HG03025 (cell line): ENCODE measurements around the gene SUN1.
"Not testable (repeated sequence)": the region's sequence is repeated elsewhere in the genome, so short reads cannot be mapped to it uniquely, and the experiment has no call there.

Experiments used
- ATAC-seq: cut with Tn5 transposase; IDR thresholded peaks from one replicate; pipeline ENCODE4 v1.9.1; 2021; ENCODE audit warnings: mild to moderate bottlenecking, moderate library complexity; ENCODE audit not compliant: unreplicated experiment, low FRiP score

The SUN1 gene, protein sequence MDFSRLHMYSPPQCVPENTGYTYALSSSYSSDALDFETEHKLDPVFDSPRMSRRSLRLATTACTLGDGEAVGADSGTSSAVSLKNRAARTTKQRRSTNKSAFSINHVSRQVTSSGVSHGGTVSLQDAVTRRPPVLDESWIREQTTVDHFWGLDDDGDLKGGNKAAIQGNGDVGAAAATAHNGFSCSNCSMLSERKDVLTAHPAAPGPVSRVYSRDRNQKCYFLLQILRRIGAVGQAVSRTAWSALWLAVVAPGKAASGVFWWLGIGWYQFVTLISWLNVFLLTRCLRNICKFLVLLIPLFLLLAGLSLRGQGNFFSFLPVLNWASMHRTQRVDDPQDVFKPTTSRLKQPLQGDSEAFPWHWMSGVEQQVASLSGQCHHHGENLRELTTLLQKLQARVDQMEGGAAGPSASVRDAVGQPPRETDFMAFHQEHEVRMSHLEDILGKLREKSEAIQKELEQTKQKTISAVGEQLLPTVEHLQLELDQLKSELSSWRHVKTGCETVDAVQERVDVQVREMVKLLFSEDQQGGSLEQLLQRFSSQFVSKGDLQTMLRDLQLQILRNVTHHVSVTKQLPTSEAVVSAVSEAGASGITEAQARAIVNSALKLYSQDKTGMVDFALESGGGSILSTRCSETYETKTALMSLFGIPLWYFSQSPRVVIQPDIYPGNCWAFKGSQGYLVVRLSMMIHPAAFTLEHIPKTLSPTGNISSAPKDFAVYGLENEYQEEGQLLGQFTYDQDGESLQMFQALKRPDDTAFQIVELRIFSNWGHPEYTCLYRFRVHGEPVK

DNA sequence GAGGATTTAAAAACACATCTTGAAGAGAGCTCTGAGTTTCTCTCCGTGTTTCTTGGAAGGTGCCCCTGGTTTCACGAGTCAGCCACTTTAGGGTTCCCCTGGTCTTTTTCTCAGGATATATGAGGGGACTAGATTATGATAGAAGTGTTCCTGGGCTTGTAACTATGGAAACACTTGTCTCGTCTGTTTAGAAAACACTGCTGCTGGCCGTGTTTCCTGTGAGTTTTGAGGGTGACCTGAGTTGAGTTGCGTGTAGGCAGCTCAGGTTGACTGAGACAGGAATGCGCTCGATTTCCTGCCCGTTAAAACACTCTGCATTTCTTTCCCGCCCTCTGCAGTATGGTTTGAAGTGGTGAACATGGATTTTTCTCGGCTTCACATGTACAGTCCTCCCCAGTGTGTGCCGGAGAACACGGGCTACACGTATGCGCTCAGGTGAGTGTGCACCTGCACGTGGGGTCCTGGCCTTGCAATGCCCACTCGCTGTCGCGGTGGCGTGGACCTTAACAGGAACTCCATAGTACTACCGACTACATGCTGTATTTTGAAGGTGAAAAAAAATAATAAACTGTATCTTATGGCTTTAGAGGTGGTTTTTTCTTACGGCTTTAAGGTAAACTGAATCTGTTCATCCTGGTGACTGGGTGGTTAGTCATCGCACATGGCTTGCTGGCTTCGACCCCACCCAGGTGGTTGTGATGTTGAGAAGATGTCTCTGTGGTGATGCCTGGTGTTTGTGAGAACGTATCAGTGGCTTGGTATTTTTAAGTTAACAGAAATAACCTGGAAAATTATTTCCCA lies at the start of gene SUN1:
SUN1 (plus strand) TSS at position 310 of the 801 bp plus-strand sequence; CDS start at position 359, 49 bp downstream.
- ATAC-seq, result peak; percentile 36

DNA sequence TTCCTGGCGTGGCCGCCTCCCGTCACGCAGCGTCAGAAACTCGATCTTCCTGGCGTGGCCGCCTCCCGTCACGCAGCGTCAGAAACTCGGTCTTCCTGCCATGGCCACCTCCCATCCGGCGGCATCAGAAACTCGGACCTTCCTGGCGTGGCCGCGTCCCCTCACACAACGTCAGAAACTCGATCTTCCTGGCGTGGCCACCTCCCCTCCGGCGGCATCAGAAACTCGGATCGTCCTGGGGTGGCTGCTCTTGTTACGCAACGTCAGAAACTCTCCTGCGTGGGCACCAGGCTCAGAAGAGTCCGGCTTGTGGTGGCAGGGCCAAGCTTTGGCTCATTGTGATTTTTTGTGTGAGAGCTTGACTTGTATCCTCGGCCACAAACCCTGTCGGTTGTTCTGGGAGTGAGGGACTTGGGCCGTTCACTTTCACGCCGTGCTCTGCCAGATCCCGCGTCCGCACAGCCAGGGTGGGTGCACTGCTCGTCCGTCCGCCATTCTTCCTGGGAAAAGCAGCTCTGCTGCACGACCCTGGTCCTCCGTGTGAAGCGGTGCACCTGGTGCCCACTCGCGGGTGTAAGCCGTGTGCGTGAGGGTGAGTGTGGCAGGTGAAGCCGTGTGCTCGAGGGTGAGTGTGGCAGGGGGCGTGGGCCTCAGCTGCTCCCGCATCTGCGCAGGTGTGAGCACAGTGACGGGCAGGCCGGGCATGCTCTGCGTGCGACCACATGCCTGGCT lies 49.4 kb upstream of the SUN1 start:
- no peak for ATAC-seq

DNA sequence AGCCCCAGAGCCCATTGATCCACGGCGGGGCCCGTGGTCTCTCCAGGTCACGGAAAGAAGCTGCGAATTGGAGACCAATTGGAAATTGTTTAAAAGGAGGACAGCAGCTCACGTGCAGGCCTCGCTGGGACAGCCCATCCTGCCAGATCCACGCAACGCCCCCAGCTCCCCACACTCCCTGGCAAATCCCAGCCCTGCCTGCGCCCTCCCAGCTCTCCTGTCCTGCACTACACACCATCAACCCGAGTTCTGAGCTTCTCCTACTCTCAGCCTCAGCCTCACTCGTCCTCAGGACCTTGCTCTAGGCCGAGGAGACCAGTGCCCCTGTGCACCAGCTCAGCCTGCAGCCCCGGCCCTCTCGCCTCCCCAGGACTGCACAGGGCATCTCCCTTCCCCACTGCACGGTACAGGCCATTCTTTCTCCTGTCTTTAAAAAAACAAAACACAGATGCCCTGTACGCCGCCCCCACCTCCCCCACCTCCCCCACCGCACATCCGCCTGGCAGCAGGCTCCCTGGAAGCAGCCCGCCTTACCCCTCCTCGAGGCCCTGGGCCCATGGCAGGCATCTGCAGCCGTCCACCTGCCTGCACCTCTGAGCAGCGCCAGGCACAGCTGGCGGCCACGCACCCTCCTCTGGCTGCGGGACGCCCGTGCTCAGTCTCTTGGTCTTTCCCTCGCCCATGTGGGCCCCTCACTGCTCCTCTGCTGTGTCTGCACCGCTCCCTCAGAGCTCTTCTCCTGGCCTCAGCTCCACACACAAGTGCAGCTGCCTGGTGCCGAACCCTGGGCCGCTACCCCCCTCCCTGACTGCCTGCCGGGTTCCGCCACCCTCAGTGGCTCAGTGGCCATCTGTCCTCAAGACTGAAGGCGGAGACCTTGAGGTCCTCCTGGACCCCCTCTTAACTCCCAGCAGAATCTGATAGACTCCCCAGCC lies 48.5 kb upstream of the SUN1 start:
- ATAC-seq, result no peak

DNA sequence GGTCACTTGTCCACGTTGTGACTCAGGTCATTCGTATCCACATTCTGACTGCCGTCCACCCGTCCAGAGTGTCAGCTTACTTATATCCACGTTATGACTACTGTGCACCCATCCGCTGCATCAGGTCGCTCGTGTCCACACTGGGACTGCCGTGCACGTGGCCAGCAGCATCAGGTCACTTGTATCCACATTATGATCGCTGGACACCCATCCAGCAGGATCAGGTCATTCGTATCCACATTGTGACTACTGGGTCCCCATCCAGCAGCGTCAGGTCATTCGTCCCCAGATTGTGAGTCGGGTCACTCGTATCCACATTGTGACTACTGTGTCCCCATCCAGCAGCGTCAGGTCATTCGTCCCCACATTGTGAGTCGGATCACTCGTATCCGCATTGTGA lies 47.3 kb upstream of the SUN1 start:
- no peak for ATAC-seq

DNA sequence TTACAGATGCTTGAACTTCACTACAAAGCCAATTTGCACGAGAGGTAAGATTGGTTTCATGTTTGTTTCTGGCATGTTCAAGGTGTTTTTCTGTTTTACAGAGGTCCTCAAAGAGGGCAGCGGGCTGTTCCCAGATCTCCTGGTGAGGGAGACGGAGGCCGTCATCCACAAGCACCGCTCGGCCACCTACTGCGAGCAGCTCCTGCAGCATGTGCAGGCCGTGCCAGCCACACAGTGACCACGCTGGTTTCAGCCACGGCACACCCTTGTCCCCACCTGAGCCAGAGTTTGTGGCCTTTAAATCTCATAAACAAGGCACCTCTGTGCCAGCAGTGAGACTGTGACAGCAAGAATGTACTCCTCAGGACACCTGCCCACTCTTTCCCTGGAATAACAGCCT lies 46.9 kb upstream of the SUN1 start:
- ATAC-seq, result no peak

DNA sequence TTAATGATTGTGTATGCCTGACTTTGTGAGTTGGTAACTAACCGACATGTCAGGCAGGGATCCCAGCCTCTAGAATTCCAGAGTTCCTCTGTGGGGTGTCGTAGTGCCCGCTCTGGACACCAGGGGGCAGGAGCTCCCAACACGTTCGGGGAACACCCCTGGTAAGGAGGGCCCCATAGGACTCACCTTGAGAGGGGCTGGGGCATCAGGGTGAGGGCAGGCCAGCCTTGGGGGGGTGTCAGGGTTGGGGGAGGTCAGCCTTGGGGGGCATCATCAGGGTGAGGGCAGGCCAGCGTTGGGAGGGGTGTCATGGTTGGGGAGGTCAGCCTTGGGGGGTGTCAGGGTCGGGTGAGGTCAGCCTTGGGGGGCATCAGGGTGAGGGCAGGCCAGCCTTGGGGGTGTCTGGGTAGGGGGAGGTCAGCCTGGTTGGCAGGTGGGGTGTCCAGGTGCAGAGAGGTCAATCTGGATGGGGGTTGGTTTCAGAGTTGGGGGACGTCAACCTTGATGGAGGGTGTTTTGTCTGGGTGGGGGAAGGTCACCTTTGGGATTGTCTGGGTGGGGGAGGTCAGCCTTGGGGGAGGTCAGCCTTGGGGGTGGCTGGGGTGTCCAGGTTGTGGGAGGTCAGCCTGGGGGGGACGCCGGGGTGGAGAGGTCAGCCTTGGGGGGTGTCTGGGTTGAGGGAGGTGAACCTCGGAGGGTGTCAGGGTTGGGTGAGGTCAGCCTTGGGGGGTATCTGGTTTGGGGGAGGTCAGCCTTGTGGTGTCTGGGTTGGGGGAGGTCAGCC lies 45.6 kb upstream of the SUN1 start:
- ATAC-seq, result no peak

DNA sequence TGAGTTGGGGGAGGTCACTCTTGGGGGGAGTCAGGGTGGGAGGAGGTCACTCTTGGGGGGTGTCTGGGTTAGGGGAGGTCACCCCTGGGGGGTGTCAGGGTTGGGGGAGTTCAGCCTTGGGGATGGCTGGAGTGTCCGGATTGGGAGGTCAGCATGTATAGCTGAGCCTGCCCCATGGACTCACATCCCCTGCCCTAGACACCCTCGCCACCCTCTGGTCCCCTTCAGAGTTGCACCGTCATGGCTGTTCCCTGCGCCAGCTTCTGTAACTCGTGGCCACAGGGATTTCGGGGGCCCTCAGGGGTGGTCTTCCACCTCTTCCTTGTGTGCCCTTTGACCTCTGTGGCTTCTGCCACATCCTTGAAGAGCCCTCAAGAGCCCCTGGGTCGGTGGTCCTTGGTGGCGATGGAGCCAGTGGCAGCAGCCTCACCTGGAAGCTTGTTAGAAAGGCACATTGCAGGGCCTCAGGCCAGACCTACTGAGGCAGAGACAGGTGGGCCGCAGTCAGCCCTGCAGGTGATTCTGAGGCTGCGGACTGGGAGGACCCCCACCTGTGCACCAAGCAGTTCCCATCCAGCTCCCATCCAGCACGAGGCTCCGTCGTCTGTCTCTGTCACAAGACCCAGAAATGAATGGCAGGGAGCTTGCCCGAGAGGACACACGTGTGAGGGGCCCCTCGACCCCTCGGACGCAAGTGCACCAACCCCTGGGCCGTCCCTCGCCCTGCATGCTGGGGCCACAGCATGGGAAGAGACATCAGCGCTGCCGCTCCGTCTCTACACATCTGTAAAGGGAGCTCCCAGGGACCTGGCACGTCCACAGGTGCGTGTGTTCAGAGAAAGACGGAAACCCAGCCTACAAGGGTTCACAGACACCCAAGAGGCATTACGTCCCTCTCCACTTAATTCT lies 44.7 kb upstream of the SUN1 start:
- no peak for ATAC-seq

DNA sequence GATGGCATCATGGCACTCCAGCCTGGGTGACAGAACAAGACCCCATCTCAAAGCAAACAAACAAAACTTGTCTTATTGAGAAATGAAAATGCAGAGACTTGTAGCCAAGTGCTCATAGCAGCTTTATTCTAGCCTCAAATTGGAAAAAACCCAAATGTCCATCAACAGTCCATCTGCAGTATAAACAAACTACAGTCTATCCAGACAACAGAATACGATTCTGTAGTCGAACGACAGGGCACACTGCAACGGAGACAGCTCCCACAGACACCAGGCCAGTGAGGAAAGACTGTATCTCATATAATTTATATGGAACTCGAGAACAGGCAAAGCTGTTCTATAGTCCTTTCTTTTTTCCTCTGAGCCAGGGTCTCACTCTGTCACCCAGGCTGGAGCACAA lies 40.8 kb upstream of the SUN1 start:
- ATAC-seq, result no peak

DNA sequence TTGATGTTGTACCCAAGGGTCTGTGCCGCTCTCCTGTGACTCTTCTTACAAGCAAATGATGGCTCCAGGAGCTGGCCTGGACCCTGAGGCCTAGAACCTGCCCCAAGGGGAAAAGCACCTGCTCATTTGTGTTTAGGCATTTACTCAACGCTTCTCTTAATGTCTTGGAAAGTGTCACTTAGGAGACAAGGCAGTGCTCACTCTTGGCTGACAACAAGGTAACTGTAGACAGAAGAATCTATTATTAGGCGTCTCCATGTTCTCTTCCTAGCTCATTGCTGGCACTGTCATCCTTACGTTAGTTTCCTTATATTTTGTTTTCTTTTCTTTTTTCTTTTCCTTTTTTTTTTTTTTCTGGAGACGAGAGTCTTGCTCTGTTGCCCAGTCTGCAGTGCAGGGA lies 38.1 kb upstream of the SUN1 start:
- no peak for ATAC-seq

DNA sequence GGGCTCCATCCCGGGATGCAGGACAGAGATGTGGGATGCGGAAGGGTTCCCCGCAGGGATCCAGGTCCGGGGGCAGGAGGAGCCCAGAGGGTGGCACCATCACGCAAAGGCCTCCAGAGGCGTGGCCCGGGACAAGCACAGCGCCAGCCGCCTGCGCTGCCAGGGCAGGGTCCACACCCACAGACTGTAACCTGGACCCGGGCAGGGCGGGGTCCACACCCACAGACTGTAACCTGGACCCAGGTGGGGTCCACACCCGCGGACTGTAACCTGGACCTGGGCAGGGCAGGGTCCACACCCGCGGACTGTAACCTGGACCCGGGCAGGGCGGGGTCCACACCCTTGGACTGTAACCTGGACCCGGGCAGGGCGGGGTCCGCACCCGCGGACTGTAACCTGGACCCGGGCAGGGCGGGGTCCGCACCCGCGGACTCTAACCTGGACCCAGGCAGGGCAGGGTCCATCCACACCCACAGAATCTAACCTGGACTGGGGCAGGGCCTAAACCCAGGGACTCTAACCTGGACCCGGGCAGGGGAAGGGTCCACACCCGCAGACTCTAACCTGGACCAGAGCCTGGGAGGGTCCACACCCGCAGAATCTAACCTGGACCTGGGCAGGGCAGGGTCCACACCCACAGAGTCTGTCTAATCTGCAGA lies 37.5 kb upstream of the SUN1 start:
- ATAC-seq, result no peak

DNA sequence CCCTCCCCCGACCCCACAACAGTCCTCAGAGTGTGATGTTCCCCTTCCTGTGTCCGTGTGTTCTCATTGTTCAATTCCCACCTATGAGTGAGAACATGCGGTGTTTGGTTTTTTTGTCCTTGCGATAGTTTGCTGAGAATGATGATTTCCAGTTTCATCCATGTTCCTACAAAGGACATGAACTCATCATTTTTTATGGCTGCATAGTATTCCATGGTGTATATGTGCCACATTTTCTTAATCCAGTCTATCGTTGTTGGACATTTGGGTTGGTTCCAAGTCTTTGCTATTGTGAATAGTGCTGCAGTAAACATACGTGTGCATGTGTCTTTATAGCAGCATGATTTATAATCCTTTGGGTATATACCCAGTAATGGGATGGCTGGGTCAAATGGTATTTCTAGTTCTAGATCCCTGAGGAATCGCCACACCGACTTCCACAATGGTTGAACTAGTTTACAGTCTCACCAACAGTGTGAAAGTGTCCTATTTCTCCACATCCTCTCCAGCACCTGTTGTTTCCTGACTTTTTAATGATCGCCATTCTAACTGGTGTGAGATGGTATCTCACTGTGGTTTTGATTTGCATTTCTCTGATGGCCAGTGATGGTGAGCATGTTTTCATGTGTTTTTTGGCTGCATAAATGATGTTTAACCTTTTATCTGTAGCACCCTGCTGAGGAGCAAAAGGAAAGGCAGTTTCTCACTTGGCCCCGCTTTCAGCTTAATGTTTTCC lies 35.7 kb upstream of the SUN1 start:
- ATAC-seq, result not testable (repeated sequence)

DNA sequence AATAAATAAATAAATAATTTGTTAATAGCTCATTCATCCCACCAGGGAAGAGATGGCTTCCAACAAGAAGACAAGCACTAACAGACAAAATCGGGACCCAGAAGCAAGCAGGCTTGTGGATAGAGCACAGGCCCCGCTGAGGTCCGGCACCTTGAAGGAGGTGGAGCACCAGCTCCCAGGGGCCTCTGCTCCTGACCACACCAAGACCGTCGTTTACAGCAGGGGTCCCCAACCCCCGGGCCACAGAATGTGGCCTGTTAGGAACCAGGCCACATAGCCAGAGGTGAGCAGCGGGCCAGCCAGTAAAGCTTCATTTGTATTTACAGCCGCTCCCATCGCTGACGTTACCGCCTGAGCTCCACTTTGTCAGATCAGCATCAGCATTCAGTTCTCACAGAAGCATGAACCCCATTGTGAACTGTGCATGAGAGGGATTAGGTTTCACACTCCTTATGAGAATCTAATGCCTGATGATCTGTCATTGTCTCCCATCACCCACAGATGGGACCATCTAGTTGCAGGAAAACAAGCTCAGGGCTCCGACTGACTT lies 33.3 kb upstream of the SUN1 start:
- no peak for ATAC-seq

DNA sequence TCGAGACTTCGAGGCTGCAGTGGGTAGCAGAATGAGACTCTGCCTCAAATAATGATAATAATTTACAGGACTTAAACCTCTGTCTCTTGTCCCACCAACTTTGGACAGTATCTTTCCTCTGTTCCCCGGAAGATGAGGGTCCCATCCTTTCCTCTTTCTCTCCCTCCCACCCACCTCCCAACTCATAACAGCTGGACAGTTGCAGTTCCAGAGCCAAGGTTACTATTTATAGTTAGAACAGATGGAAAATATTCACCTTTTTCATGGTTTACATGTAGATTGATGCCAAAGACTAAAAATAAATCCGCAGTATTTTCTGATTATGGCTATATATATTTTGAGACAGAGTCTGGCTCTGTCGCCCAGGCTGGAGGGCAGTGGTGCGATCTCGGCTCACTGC lies 31.6 kb upstream of the SUN1 start:
- no peak for ATAC-seq

DNA sequence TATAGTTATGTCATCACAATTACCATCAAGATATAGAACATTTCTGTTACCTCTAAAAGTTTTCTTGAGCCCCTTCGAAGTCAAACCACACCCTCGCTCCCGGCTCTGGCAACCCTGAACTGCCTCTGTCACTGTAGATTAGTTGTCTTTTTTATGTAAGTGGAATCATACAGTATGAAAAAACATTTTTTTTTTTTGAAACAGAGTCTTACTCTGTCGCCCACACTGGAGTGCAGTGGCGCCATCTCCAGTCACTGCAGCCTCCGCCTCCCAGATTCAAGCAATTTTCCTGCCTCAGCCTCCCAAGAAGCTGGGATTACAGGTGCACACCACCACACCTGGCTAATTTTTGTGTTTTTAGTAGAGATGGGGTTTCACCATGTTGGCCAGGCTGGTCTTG lies 30.9 kb upstream of the SUN1 start:
- not testable (repeated sequence) for ATAC-seq

DNA sequence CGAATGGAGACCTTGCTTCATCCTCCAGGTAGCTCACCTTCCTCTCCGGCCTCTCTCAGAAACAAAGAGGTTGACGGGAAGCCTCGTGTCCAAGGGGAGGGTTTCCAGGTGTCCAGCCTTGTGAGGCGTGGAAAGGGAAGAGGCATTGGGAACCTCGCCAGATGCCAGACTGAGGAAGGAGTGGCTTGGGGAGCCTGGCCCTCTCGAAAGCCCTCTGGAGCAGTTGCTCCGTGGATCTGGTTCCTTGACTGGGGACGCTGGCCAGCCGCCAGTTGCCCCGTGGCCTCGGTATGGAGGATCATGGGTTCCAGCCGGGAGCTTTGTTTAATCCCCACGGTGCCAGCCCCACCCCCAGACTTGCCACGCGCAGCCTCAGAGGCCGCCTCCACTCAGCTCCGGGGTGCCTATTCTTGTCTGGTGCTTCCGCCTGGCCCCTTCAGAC lies 30.3 kb upstream of the SUN1 start:
- ATAC-seq, result no peak
